Neuronal stem cell (in vitro differentiated cells): ENCODE results near the gene ACOT11.

Experiments
- DNase-seq: peaks from one replicate; pipeline ENCODE4 v3.0.0-alpha.2; 2013; ENCODE audit warnings: low spot score
- H2AFZ ChIP-seq: one replicate; pipeline ENCODE4 v1.6.1; 2013; ENCODE audit warnings: mild to moderate bottlenecking, low read length, inconsistent platforms
- H2AK5ac ChIP-seq: 2 replicates; pipeline ENCODE4 v1.6.1; 2013; ENCODE audit warnings: low read depth, mild to moderate bottlenecking, inconsistent platforms, low read length, moderate library complexity, mixed read lengths
- H2BK120ac ChIP-seq: 2 replicates; pipeline ENCODE4 v1.6.1; 2013; ENCODE audit warnings: low read depth, mild to moderate bottlenecking, inconsistent platforms, low read length, moderate library complexity, mixed read lengths
- H2BK12ac ChIP-seq: one replicate; pipeline ENCODE4 v1.6.1; 2013; ENCODE audit warnings: low read length, inconsistent platforms
- H2BK15ac ChIP-seq: 2 replicates; pipeline ENCODE4 v1.6.1; 2013; ENCODE audit warnings: mild to moderate bottlenecking, low read length, inconsistent platforms, mixed read lengths
- H2BK5ac ChIP-seq: one replicate; pipeline ENCODE4 v1.6.1; 2013; ENCODE audit warnings: inconsistent platforms, mild to moderate bottlenecking, low read length, moderate library complexity
- H3K14ac ChIP-seq: one replicate; pipeline ENCODE4 v1.6.1; 2013; ENCODE audit warnings: low read length, inconsistent platforms
- H3K18ac ChIP-seq: 2 replicates; pipeline ENCODE4 v1.6.1; 2013; ENCODE audit warnings: low read length, inconsistent platforms
- H3K23ac ChIP-seq: 2 replicates; pipeline ENCODE4 v1.6.1; 2013; ENCODE audit warnings: low read depth, mild to moderate bottlenecking, mixed read lengths, low read length, inconsistent platforms; ENCODE audit not compliant: poor library complexity
- H3K27ac ChIP-seq: replicated peaks from 3 replicates; pipeline ENCODE4 v1.5.1; 2013; ENCODE audit warnings: low read length, inconsistent platforms
- H3K27me3 ChIP-seq, 3 experiments: 2 replicates each; pipeline ENCODE4 v1.6.1; 2013; ENCODE audit warnings: low read length in 3 of 3, mild to moderate bottlenecking in 2 of 3, inconsistent platforms in 1 of 3, low read depth in 1 of 3, mixed read lengths in 1 of 3, moderate library complexity in 1 of 3; ENCODE audit not compliant: control insufficient read depth in 3 of 3, insufficient read depth in 3 of 3
- H3K36me3 ChIP-seq, 2 donors: replicated peaks in 1 of 2; 2 replicates each; pipeline ENCODE4 v1.6.1; 2013; ENCODE audit warnings: low read length in 2 of 2; ENCODE audit not compliant: control insufficient read depth in 2 of 2, insufficient read depth in 2 of 2
- H3K4ac ChIP-seq: 2 replicates; pipeline ENCODE4 v1.6.1; 2013; ENCODE audit warnings: inconsistent platforms, mild to moderate bottlenecking, low read length, moderate library complexity
- H3K4me1 ChIP-seq, 2 donors: 1 replicate in 1 of 2; 2 replicates in 1 of 2; pipeline ENCODE4 v1.6.1; 2013; ENCODE audit warnings: low read length in 2 of 2, low read depth in 1 of 2; ENCODE audit not compliant: control insufficient read depth in 2 of 2, insufficient read depth in 1 of 2
- H3K4me2 ChIP-seq: one replicate; pipeline ENCODE4 v1.6.1; 2013; ENCODE audit warnings: mild to moderate bottlenecking, low read length, inconsistent platforms; ENCODE audit not compliant: insufficient read depth, poor library complexity, severe bottlenecking
- H3K4me3 ChIP-seq, 2 donors: 2 replicates each; pipeline ENCODE4 v1.5.1; 2013; ENCODE audit warnings: low read length in 2 of 2, mild to moderate bottlenecking in 2 of 2, inconsistent platforms in 1 of 2, moderate library complexity in 1 of 2
- H3K79me1 ChIP-seq: one replicate; pipeline ENCODE4 v1.6.1; 2013; ENCODE audit warnings: low read depth, mild to moderate bottlenecking, inconsistent platforms, low read length, moderate library complexity
- H3K9ac ChIP-seq: one replicate; pipeline ENCODE4 v1.6.1; 2013; ENCODE audit warnings: mild to moderate bottlenecking, low read depth, low read length, inconsistent platforms; ENCODE audit not compliant: poor library complexity
- H3K9me3 ChIP-seq, 2 donors: replicated peaks in 1 of 2; 2 replicates each; pipeline versions ENCODE3 to v1.6.1; 2013; ENCODE audit warnings: low read length in 2 of 2, mild to moderate bottlenecking in 2 of 2, inconsistent platforms in 1 of 2, low read depth in 1 of 2, mixed read lengths in 1 of 2, moderate library complexity in 1 of 2; ENCODE audit not compliant: control insufficient read depth in 2 of 2, insufficient read depth in 1 of 2
- H4K8ac ChIP-seq: one replicate; pipeline ENCODE4 v1.6.1; 2013; ENCODE audit warnings: low read depth, mild to moderate bottlenecking, inconsistent platforms, low read length, moderate library complexity
- H4K91ac ChIP-seq: one replicate; pipeline ENCODE4 v1.6.1; 2013; ENCODE audit warnings: low read length, low read depth, mild to moderate bottlenecking, inconsistent platforms; ENCODE audit not compliant: poor library complexity
- WGBS, 2 donors: extraction: QIAGEN DNeasy Blood & Tissue Kit; methylation state at CpG; one replicate each; pipeline ENCODE4 v1.1.7; 2013; ENCODE audit warnings: missing lambda C conversion rate in 2 of 2, mixed read lengths in 1 of 2; ENCODE audit not compliant: insufficient read length in 2 of 2, insufficient replicate concordance in 1 of 2; ENCODE audit errors: extremely low coverage in 2 of 2; 5-methylcytosine and 5-hydroxymethylcytosine counted together

The ACOT11 gene

GRCh38 chr1:54569339-54569738, 21.3 kb downstream of the ACOT11 start:
- H2BK5ac ChIP-seq: peak overlapping the region; percentile 47
- peaks cover 14 to 20% of the 10 kb centered on the region in 2 donors for H3K4me1 ChIP-seq
- no peaks in the 10 kb centered on the region for H3K36me3 ChIP-seq
- no peak overlapping the region for H3K27ac ChIP-seq
- H4K91ac ChIP-seq: no peak overlapping the region
- peak overlapping the region; percentile 90 for H2BK15ac ChIP-seq
- H2BK12ac ChIP-seq: no peak overlapping the region
- H3K9ac ChIP-seq: no peak overlapping the region
- H3K4me3 ChIP-seq: no peak overlapping the region
- no peak for DNase-seq
- WGBS, 2 donors: no CpG with 5 or more reads among the region's 4 CpGs
- H3K18ac ChIP-seq: peak overlapping the region; percentile 54
- no peak overlapping the region for H3K4ac ChIP-seq
- no peak overlapping the region for H4K8ac ChIP-seq
- no peak overlapping the region for H3K23ac ChIP-seq
- no peak overlapping the region for H2AK5ac ChIP-seq
- H3K9me3 ChIP-seq: no peaks in the 10 kb centered on the region
- no peaks in the 10 kb centered on the region for H3K79me1 ChIP-seq
- no peak overlapping the region for H3K4me2 ChIP-seq
- H3K27me3 ChIP-seq: no peaks in the 10 kb centered on the region
- H2BK120ac ChIP-seq: no peak overlapping the region
- no peak overlapping the region for H2AFZ ChIP-seq
- H3K14ac ChIP-seq: no peak overlapping the region

DNA sequence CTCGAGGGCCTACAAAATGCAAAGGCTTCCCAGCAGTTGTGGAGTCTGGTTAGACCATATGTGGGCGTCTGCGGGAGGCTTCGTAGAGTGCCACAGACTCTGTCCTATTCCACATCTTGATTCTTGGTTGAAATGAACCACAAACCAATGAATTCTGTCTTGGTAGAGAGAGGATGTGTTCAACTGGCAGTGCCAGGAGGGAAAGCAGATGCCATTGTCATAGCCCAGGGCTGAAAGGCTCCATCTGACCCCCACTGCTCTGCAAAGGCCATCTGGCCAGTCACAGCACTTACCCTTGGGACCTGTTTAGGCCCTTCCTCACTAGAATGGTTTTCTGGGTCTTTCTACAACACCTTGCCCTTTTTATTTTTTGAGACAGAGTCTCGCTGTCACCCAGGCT, 22.1 kb downstream of the ACOT11 start:
- H3K9ac ChIP-seq: no peak overlapping the region
- H3K23ac ChIP-seq: no peak overlapping the region
- no peak overlapping the region for H4K8ac ChIP-seq
- no peak overlapping the region for H3K4me2 ChIP-seq
- H2BK5ac ChIP-seq: no peak overlapping the region
- no peak overlapping the region for H4K91ac ChIP-seq
- H2BK12ac ChIP-seq: no peak overlapping the region
- no peaks in the 10 kb centered on the region for H3K27me3 ChIP-seq
- H3K18ac ChIP-seq: no peak overlapping the region
- H3K79me1 ChIP-seq: no peaks in the 10 kb centered on the region
- no peak overlapping the region for H3K14ac ChIP-seq
- no peak overlapping the region for H2BK120ac ChIP-seq
- no peak overlapping the region for H2AFZ ChIP-seq
- no peaks in the 10 kb centered on the region for H3K36me3 ChIP-seq
- no peak overlapping the region for H3K4ac ChIP-seq
- H3K9me3 ChIP-seq: no peaks in the 10 kb centered on the region
- H3K27ac ChIP-seq: no peak overlapping the region
- no CpG with 5 or more reads among the region's 5 CpGs for WGBS, 2 donors
- no peak for DNase-seq
- no peak overlapping the region for H2BK15ac ChIP-seq
- H3K4me1 ChIP-seq: peaks cover 14 to 25% of the 10 kb centered on the region in 2 donors
- H3K4me3 ChIP-seq: no peak overlapping the region
- H2AK5ac ChIP-seq: no peak overlapping the region

- Histone ChIP-seq H3K4ac (peak overlapping the region; percentile 10), H3K36me3 (no peaks in the 10 kb centered on the region), H3K4me2 (no peak overlapping the region), H2BK15ac (peak overlapping the region; percentile 28), H3K27me3 (no peaks in the 10 kb centered on the region), H3K14ac (peak overlapping the region; percentile 32), H3K18ac (peak overlapping the region; percentile 24), H2BK12ac (no peak overlapping the region), H4K8ac (peak overlapping the region; percentile 20), H3K79me1 (no peaks in the 10 kb centered on the region), H2BK5ac (no peak overlapping the region), H2AFZ (peak overlapping the region; percentile 89), H2AK5ac (peak overlapping the region; percentile 3), H3K4me3 (no peak overlapping the region), H4K91ac (no peak overlapping the region), H3K9me3 (no peaks in the 10 kb centered on the region), H3K4me1 (peaks cover 14 to 26% of the 10 kb centered on the region in 2 donors), H2BK120ac (peak overlapping the region; percentile 68), H3K23ac (no peak overlapping the region), H3K27ac (peak overlapping the region; percentile 42), H3K9ac (no peak overlapping the region)
- WGBS, 2 donors: no CpG with 5 or more reads among the region's 3 CpGs
- no peak for DNase-seq
Observed at GRCh38 chr1:54571326-54571725, 23.3 kb downstream of the ACOT11 start.

DNA sequence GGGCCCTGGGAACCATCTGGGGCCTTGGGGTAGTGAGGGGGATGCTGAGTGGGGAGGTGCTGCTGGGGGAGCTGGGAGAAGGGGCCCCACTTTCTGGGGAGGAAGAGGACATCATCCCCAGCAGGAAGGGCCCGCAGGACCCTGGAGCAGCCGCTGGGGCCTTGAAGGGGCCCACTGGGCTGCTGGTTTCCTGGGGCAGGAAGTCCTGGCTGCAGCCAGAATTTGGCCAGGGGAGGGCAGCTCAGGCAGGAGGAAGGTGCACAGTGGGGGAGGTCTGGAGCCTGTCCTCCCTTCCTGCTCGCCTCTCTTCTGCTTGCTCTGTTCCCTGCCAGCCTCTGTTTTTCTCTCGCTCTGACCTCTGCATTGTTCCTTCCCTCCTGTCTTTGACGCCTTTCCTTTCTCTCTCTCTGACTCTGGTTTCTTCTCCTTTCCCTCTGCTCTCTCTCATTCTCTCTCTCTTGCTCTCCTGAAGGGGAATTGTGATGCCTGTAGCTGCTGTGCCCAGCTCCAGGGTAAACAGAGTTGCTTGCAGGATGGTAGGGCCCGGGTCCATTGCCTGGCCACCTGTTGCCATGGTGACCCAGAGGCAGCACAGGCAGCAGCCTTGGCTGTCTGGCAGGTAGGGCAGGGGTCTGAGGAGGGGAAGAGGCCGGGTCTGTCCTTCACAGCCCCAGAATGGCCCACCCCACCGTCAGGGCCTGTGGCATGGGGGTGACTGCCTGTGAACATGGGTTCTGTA, 23.9 kb downstream of the ACOT11 start:
- H2BK5ac ChIP-seq: peak overlapping the region; percentile 78
- H2BK12ac ChIP-seq: no peak overlapping the region
- H3K79me1 ChIP-seq: no peaks in the 10 kb centered on the region
- H2AFZ ChIP-seq: peak overlapping the region; percentile 89
- H4K8ac ChIP-seq: no peak overlapping the region
- H3K14ac ChIP-seq: peak overlapping the region; percentile 59
- DNase-seq: no peak
- peak overlapping the region; percentile 77 for H3K4ac ChIP-seq
- peaks cover 14 to 26% of the 10 kb centered on the region in 2 donors for H3K4me1 ChIP-seq
- no peaks in the 10 kb centered on the region for H3K27me3 ChIP-seq
- peak overlapping the region in 1 of 2 donors; percentile 15 for H3K4me3 ChIP-seq
- H2AK5ac ChIP-seq: peak overlapping the region; percentile 33
- peak overlapping the region; percentile 42 for H3K27ac ChIP-seq
- peak overlapping the region; percentile 91 for H3K18ac ChIP-seq
- no peaks in the 10 kb centered on the region for H3K9me3 ChIP-seq
- H3K36me3 ChIP-seq: no peaks in the 10 kb centered on the region
- H3K23ac ChIP-seq: no peak overlapping the region
- H4K91ac ChIP-seq: no peak overlapping the region
- WGBS, 2 donors: no CpG with 5 or more reads among the region's 8 CpGs
- H2BK15ac ChIP-seq: peak overlapping the region; percentile 38
- H3K9ac ChIP-seq: peak overlapping the region; percentile 13
- peak overlapping the region; percentile 31 for H3K4me2 ChIP-seq
- peak overlapping the region; percentile 83 for H2BK120ac ChIP-seq
